Right renal pelvis (tissue), 4 donors: Measurements from ENCODE around the gene CCL15. TPM values are rescaled to one million over a fixed set of nuclear protein-coding genes. Genes with fewer than 3 reads are reported as not detected.

Experiments
- DNase-seq, 4 donors: peaks; one replicate each; pipeline ENCODE4 v3.0.0-alpha.2; 2013; ENCODE audit warnings: low read depth in 4 of 4, low spot score in 3 of 4, missing footprints in 1 of 4
- polyA plus RNA-seq, 4 donors: library from polyadenylated mRNA; unstranded; fragments of 120-200 nt; gene quantifications; one replicate each; pipeline ENCODE4 v1.2.1, GENCODE V29; 2013; ENCODE audit not compliant: insufficient read length in 4 of 4

Gene CCL15
- polyA plus RNA-seq, 4 donors = 7.7 to 10.0 (median 8.3) TPM

- no peak for DNase-seq
Measured at GRCh38 chr17:35949401-35949800, 52.0 kb downstream of the CCL15 start.

- DNase-seq = no peak
Measured at GRCh38 chr17:35948092-35948491, 53.3 kb downstream of the CCL15 start.

Other genes with a start within 250 kb of the CCL15 start
- under 1 TPM in 2 of 4 donors, not detected in 2; 0.05 to 0.07 TPM for gene GAS2L2, start 248.3 kb downstream of the CCL15 start, polyA plus RNA-seq
- gene C17orf50, start 240.7 kb downstream of the CCL15 start, polyA plus RNA-seq = under 1 TPM in 3 of 4 donors, not detected in 1; 0.08 to 0.22 (median 0.20) TPM
- 1 to 10 TPM; 1.3 to 2.2 (median 1.5) TPM for gene MMP28, start 205.9 kb downstream of the CCL15 start, polyA plus RNA-seq
- 100 to 1,000 TPM; 194 to 227 (median 224) TPM for gene TAF15, start 192.1 kb downstream of the CCL15 start, polyA plus RNA-seq
- gene HEATR9, start 132.7 kb downstream of the CCL15 start, polyA plus RNA-seq = under 1 TPM in 2 of 4 donors, not detected in 2; 0.06 to 0.10 TPM
- gene CCL5, start 121.2 kb downstream of the CCL15 start, polyA plus RNA-seq = 1 to 10 TPM in 3 of 4 donors, under 1 TPM in 1; 1.00 to 2.1 (median 1.5) TPM
- gene RDM1, start 70.8 kb downstream of the CCL15 start, polyA plus RNA-seq = 1 to 10 TPM; 1.5 to 4.2 (median 2.7) TPM
- gene LYZL6, start 57.8 kb downstream of the CCL15 start, polyA plus RNA-seq = not detected
- under 1 TPM; 0.09 to 0.39 (median 0.20) TPM for gene CCL16, start 20.1 kb downstream of the CCL15 start, polyA plus RNA-seq
- gene CCL14, start 14.8 kb downstream of the CCL15 start, polyA plus RNA-seq = 10 to 100 TPM; 15.2 to 27.2 (median 18.9) TPM
- under 1 TPM in 2 of 4 donors, not detected in 2; 0.35 to 0.48 TPM for gene CCL23, start 16.4 kb upstream of the CCL15 start, polyA plus RNA-seq
- gene CCL18, start 62.7 kb upstream of the CCL15 start, polyA plus RNA-seq = not detected
- 1 to 10 TPM in 3 of 4 donors, under 1 TPM in 1; 0.13 to 6.6 (median 3.5) TPM for gene CCL3, start 88.6 kb upstream of the CCL15 start, polyA plus RNA-seq
- gene CCL4, start 102.3 kb upstream of the CCL15 start, polyA plus RNA-seq = 1 to 10 TPM in 2 of 4 donors, under 1 TPM in 2; 0.38 to 3.2 (median 1.3) TPM
- 1 to 10 TPM; 3.6 to 8.5 (median 6.5) TPM for gene TBC1D3B, start 175.1 kb upstream of the CCL15 start, polyA plus RNA-seq
- gene CCL3L1, start 195.2 kb upstream of the CCL15 start, polyA plus RNA-seq = 1 to 10 TPM in 2 of 4 donors, under 1 TPM in 2; 0.21 to 3.4 (median 1.5) TPM
- 1 to 10 TPM in 3 of 4 donors, under 1 TPM in 1; 0.26 to 3.5 (median 2.0) TPM for gene CCL4L2, start 209.5 kb upstream of the CCL15 start, polyA plus RNA-seq